ENCODE results near the gene C3orf62. TPM values are rescaled to one million over a fixed set of nuclear protein-coding genes. Genes with fewer than 3 reads are reported as not detected.
"Not testable (repeated sequence)": the region's sequence is repeated elsewhere in the genome, so short reads cannot be mapped to it uniquely, and the experiment has no call there.

Gene C3orf62

DNA sequence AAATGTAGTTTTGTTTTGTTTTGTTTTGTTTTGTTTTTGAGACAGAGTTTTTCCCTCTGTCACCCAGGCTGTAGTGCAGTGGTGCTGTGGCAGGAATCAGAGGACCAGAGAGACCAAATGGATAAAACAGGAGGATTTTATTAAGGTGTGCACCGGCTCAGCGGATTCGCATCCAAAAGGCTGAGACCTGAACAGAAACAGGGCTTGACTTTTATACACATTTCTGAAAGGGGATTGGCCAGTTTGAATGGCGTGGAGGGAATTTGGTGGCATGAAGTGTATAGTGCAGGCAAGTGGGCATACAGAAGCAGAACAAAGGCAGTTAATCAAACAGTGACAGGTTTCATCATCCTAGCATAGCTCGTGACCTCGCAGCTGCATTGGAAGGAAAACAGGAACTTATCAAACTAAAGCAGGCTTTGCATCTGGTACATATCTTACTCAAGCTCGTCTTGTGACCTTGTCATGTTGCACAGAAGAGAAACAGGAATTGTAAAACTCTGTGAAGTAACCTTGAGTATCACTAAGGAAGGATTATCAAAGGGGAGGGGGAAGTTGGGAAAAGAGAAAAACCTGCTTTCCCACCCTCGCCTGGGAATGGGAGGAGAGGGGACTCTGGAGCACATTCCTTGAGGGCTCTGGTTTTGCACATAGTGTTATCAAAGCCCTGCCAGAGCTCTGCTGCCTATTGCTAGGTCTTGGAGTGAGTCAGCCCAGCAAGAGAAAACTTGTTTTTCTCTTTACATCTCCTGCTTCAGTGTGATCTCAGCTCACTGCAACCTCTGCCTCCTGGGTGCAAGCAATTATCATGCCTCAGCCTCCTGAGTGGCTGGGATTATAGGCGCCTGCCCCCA is 38.5 kb downstream of the C3orf62 start:
- Histone ChIP-seq H3K9me3 (replicated peaks; ENCODE audit: low read length) (no peaks in the 10 kb centered on the region), H3K4me2 (ENCODE audit: low read length) (no peak overlapping the region), H3K36me3 (ENCODE audit: insufficient read depth, low read length) (peaks cover 3% of the 10 kb centered on the region), H3K4me3 (ENCODE audit: low read length) (no peak overlapping the region), H3K4me1 (ENCODE audit: control insufficient read depth, insufficient read depth, low read length) (no peaks in the 10 kb centered on the region), H3K9ac (ENCODE audit: low read depth, low read length) (no peak overlapping the region), H3K27me3 (ENCODE audit: control insufficient read depth, insufficient read depth, low read length) (no peaks in the 10 kb centered on the region)

DNA sequence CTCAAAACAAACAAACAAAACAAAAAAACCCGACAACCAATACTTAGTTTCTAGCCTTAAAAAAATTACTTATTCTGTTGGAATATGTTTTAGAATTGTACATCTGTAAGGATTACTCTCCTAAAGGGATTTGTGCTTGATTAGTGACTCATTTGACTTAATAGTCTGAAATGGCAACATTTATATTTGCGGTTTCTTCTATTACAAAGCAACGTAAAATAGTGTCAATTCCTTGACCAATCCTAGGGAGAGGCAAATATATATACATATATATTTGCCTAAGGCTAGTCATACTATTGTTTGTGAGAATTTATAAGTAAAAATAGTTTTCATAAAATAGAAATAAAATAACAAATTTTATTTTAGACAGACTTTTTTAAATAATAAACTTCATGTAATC is 39.7 kb downstream of the C3orf62 start:
- Histone ChIP-seq H3K9me3 (replicated peaks; ENCODE audit: low read length) (no peaks in the 10 kb centered on the region), H3K27me3 (ENCODE audit: control insufficient read depth, insufficient read depth, low read length) (no peaks in the 10 kb centered on the region), H3K4me1 (ENCODE audit: control insufficient read depth, insufficient read depth, low read length) (no peaks in the 10 kb centered on the region), H3K4me3 (ENCODE audit: low read length) (no peak overlapping the region), H3K36me3 (ENCODE audit: insufficient read depth, low read length) (peaks cover 3% of the 10 kb centered on the region), H3K4me2 (ENCODE audit: low read length) (no peak overlapping the region), H3K9ac (ENCODE audit: low read depth, low read length) (no peak overlapping the region)

DNA sequence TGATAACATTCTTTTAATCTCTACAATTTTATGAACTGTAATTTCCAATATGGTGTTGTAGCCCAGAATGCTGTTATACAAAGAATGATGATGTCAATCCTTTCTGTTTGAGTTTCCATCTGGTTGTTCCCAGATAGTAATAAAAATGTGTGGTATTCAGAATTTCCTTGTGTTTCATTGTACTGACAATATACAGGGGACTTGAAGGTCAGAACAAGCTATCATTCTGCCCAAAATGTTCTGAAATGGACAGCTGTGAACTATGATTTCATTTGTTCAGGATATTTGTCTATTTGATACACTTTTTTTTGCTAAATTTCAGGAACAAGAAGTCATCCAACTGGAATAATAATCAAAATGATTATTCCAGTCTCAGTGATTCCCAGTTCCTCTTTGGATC is 40.8 kb downstream of the C3orf62 start:
- peaks cover 2% of the 10 kb centered on the region for H3K36me3 ChIP-seq (ENCODE audit: insufficient read depth, low read length)
- no peak overlapping the region for H3K4me3 ChIP-seq (ENCODE audit: low read length)
- H3K9me3 ChIP-seq (replicated peaks; ENCODE audit: low read length) = no peaks in the 10 kb centered on the region
- H3K9ac ChIP-seq (ENCODE audit: low read depth, low read length) = no peak overlapping the region
- H3K4me2 ChIP-seq (ENCODE audit: low read length) = no peak overlapping the region
- no peaks in the 10 kb centered on the region for H3K4me1 ChIP-seq (ENCODE audit: control insufficient read depth, insufficient read depth, low read length)
- H3K27me3 ChIP-seq (ENCODE audit: control insufficient read depth, insufficient read depth, low read length) = no peaks in the 10 kb centered on the region

DNA sequence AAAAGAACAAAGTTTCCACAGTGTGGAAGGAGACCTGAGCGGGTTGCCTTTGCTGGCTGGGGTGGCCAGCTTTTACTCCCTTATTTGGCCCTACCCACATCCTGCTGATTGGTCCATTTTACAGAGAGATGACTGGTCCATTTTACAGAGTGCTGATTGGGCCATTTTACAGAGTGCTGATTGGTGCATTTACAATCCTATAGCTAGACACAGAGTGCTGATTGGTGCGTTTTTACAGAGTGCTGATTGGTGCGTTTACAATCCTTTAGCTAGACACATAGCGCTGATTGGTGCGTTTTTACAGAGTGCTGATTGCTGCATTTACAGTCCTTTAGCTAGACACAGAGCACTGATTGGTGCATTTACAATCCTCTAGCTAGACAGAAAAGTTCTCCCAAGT is 48.2 kb downstream of the C3orf62 start:
- H3K36me3 ChIP-seq (ENCODE audit: insufficient read depth, low read length); H3K9ac ChIP-seq (ENCODE audit: low read depth, low read length); H3K4me2 ChIP-seq (ENCODE audit: low read length); H3K27me3 ChIP-seq (ENCODE audit: control insufficient read depth, insufficient read depth, low read length); H3K4me3 ChIP-seq (ENCODE audit: low read length); H3K9me3 ChIP-seq (replicated peaks; ENCODE audit: low read length); H3K4me1 ChIP-seq (ENCODE audit: control insufficient read depth, insufficient read depth, low read length): not testable (repeated sequence)

DNA sequence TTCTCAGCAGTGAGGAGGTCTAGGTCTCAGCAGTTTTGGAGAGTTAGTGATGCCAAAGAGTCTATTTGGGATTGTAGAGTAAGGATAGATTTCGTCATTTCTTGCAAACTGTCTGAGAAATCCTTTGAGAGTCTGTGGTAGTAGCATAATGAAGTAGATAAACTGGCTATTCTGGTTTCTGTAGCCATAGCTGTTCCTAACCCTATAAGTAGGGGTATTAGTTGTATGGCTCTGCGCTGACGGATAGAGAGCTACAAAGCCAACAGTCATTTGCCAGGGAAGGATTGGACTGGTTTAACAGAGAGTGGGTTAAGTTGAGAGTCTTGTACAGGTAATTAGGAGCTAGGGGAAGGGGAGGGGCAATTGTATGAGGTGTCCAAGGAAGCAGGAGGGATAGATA is 55.0 kb downstream of the C3orf62 start:
- H3K27me3 ChIP-seq (ENCODE audit: control insufficient read depth, insufficient read depth, low read length) = no peaks in the 10 kb centered on the region
- H3K9me3 ChIP-seq (replicated peaks; ENCODE audit: low read length) = no peaks in the 10 kb centered on the region
- no peak overlapping the region for H3K4me3 ChIP-seq (ENCODE audit: low read length)
- H3K4me2 ChIP-seq (ENCODE audit: low read length) = no peak overlapping the region
- peaks cover 14% of the 10 kb centered on the region for H3K4me1 ChIP-seq (ENCODE audit: control insufficient read depth, insufficient read depth, low read length)
- no peak overlapping the region for H3K9ac ChIP-seq (ENCODE audit: low read depth, low read length)
- H3K36me3 ChIP-seq (ENCODE audit: insufficient read depth, low read length) = no peaks in the 10 kb centered on the region

DNA sequence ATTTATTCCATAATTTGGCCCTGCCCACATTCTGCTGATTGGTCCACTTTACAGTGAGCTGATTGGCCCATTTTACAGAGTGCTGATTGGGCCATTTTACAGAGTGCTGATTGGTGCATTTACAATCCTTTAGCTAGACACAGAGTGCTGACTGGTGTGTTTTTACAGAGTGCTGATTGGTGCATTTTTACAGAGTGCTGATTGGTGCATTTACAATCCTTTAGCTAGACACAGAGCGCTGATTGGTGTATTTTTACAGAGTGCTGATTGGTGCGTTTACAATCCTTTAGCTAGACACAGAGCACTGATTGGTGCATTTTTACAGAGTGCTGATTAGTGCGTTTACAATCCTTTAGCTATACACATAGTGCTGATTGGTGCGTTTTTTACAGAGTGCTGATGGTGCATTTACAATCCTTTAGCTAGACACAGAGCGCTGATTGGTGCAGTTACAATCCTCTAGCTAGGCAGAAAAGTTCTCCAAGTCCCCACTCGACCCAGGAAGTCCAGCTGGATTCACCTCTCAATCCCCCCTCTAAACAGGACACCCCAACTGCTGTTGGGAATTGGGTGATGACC is 56.0 kb downstream of the C3orf62 start:
- not testable (repeated sequence) for H3K27me3 ChIP-seq (ENCODE audit: control insufficient read depth, insufficient read depth, low read length); H3K4me3 ChIP-seq (ENCODE audit: low read length); H3K9ac ChIP-seq (ENCODE audit: low read depth, low read length); H3K36me3 ChIP-seq (ENCODE audit: insufficient read depth, low read length); H3K4me2 ChIP-seq (ENCODE audit: low read length); H3K9me3 ChIP-seq (replicated peaks; ENCODE audit: low read length)
- H3K4me1 ChIP-seq (ENCODE audit: control insufficient read depth, insufficient read depth, low read length) = peaks cover 14% of the 10 kb centered on the region

DNA sequence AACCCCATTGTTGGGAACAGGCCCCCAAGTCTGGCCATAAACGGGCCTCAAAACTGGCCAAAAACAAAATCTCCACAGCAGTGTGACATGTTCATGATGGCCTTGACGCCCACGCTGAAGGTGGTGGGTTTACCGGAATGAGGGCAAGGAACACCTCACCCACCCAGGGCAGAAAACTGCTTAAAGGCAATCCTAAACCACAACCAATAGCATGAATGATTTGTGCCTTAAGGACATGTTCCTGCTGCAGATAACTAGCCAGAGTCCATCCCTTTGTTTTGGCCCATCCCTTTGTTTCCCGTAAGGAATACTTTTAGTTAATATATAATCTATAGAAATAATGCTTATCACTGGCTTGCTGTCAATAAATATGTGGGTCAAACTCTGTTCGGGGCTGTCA is 57.9 kb downstream of the C3orf62 start:
- Histone ChIP-seq H3K36me3 (ENCODE audit: insufficient read depth, low read length) (peaks cover under 1% of the 10 kb centered on the region), H3K27me3 (ENCODE audit: control insufficient read depth, insufficient read depth, low read length) (no peaks in the 10 kb centered on the region), H3K4me3 (ENCODE audit: low read length) (no peak overlapping the region)

More for the DNA sequence above, 57.9 kb downstream of the C3orf62 start:
- Histone ChIP-seq H3K4me1 (ENCODE audit: control insufficient read depth, insufficient read depth, low read length) (peaks cover 14% of the 10 kb centered on the region), H3K4me2 (ENCODE audit: low read length) (no peak overlapping the region), H3K9ac (ENCODE audit: low read depth, low read length) (no peak overlapping the region), H3K9me3 (replicated peaks; ENCODE audit: low read length) (no peaks in the 10 kb centered on the region)

Small RNA genes lying within 50 kb of the gene (small RNA-seq; reads per million reads assigned to genes)
- not detected for gene AC121247.2
- gene MIR4271 = not detected
- not detected for gene RF00019
